HG03175 (cell line): ENCODE data around the gene FCRL4.
"Not testable (repeated sequence)": the region's sequence is repeated elsewhere in the genome, so short reads cannot be mapped to it uniquely, and the experiment has no call there.

Source experiments
- ATAC-seq: cut with Tn5 transposase; IDR thresholded peaks from one replicate; pipeline ENCODE4 v1.9.1; 2021; ENCODE audit warnings: mild to moderate bottlenecking, moderate library complexity; ENCODE audit not compliant: unreplicated experiment

Gene FCRL4

GRCh38 chr1:157551694-157552693 is 45.9 kb downstream of the FCRL4 start, which contains the start of gene FCRL5:
FCRL5 (minus strand) TSS chr1:157552515; CDS start chr1:157552362, 153 bp downstream.
- ATAC-seq = peak; percentile 63

- not testable (repeated sequence) for ATAC-seq
Measured at GRCh38 chr1:157548081-157548480, 49.8 kb downstream of the FCRL4 start.

- ATAC-seq = no peak
Measured at GRCh38 chr1:157542676-157543075, 55.2 kb downstream of the FCRL4 start.

GRCh38 chr1:157540852-157541251 is 57.0 kb downstream of the FCRL4 start:
- no peak for ATAC-seq

- ATAC-seq = no peak
Measured at GRCh38 chr1:157540160-157540748, 57.6 kb downstream of the FCRL4 start.

GRCh38 chr1:157539568-157539967 is 58.3 kb downstream of the FCRL4 start:
- no peak for ATAC-seq

GRCh38 chr1:157532569-157532968 is 65.3 kb downstream of the FCRL4 start:
- ATAC-seq = no peak

GRCh38 chr1:157523774-157524493 is 74.0 kb downstream of the FCRL4 start:
- ATAC-seq = no peak
